GM12891 (cell line): ENCODE results near the gene HCN1.
"Not testable (repeated sequence)": the region's sequence is repeated elsewhere in the genome, so short reads cannot be mapped to it uniquely, and the experiment has no call there.

Experiments used
- POLR2A ChIP-seq: IDR thresholded peaks from 2 replicates; pipeline ENCODE4 v1.6.1; 2011; ENCODE audit warnings: low read depth, low read length, control low read depth
- POLR2AphosphoS5 ChIP-seq: IDR thresholded peaks from 2 replicates; pipeline ENCODE4 v1.6.1; 2011; ENCODE audit warnings: low read depth, low read length, control low read depth

GRCh38 chr5:45371423-45371822 lies 324.8 kb downstream of the HCN1 start:
- not testable (repeated sequence) for TF ChIP-seq POLR2AphosphoS5, POLR2A
